Measurements from ENCODE around the gene B4GALNT4.
"Not testable (repeated sequence)": the region's sequence is repeated elsewhere in the genome, so short reads cannot be mapped to it uniquely, and the experiment has no call there.

Gene B4GALNT4

GRCh38 chr11:384511-384910 is 15.2 kb downstream of the B4GALNT4 start:
- no peak for TF ChIP-seq CTCF (IDR thresholded peaks at IDR 0.05; ENCODE audit: borderline replicate concordance, control extremely low read depth, extremely low read depth, insufficient read depth, missing control alignments)
- in situ Hi-C loops (cut with MboI; ENCODE audit: low sequenced_read_pairs, unreplicated experiment): no loop called here
- no peak for DNase-seq (ENCODE audit: low spot score)

- in situ Hi-C loops (cut with MboI; ENCODE audit: low sequenced_read_pairs, unreplicated experiment): no loop called here
- DNase-seq (ENCODE audit: low spot score): no peak
- TF ChIP-seq CTCF (IDR thresholded peaks at IDR 0.05; ENCODE audit: borderline replicate concordance, control extremely low read depth, extremely low read depth, insufficient read depth, missing control alignments): no peak
Measured at GRCh38 chr11:385594-386351, 16.5 kb downstream of the B4GALNT4 start.

- TF ChIP-seq CTCF (IDR thresholded peaks at IDR 0.05; ENCODE audit: borderline replicate concordance, control extremely low read depth, extremely low read depth, insufficient read depth, missing control alignments): no peak
- DNase-seq (ENCODE audit: low spot score): no peak
- in situ Hi-C loops (cut with MboI; ENCODE audit: low sequenced_read_pairs, unreplicated experiment): no loop called here
Measured at GRCh38 chr11:386483-386882, 17.2 kb downstream of the B4GALNT4 start.

DNA sequence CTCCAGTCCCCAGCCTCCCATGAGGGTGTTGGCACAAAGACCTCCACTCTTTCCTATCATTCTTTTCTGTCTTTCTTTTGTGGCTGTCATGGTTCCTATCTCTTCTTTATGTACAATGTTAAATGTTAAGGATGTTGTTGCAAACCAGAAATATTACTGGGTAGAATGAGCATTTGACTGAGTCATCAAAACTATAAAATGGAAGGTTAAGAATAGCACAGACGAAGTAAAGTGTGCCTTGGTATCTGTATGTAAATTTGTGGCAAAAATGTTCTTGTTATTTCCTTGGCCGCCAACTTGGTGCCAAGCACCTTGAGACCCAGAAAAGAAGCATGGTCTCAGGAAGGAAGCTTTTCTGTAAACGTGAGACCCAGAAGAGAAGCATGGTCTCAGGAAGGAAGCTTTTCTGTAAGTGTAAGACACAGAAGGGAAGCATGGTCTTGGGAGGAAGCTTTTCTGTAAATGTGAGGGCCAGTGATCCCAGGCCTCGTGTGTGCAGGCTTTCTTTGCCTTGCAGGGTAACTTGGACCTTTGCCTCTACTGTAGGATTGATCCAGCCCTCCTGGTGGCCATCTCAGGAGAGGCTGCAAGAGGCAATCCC is 18.0 kb downstream of the B4GALNT4 start:
- no peak for TF ChIP-seq CTCF (IDR thresholded peaks at IDR 0.05; ENCODE audit: borderline replicate concordance, control extremely low read depth, extremely low read depth, insufficient read depth, missing control alignments)
- in situ Hi-C loops (cut with MboI; ENCODE audit: low sequenced_read_pairs, unreplicated experiment): no loop called here
- DNase-seq (ENCODE audit: low spot score): no peak

DNA sequence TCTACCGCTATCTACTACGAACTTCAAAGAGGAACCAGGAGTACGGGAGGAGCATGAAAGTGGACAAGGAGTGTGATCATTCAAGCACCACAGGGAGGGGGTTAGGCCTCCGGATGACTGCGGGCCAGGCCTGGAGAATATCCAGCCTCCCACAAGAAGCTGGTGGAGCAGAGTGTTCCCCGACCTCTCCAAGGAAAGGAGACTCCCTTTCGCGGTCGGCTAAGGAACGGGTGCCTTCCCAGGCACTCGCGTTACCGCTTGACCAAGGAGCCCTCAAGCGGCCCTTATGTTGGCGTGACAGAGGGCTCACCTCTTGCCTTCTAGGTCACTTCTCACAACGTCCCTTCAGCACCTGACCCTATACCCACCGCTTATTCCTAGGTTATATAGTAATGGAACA is 20.1 kb downstream of the B4GALNT4 start:
- in situ Hi-C loops (cut with MboI; ENCODE audit: low sequenced_read_pairs, unreplicated experiment); DNase-seq (ENCODE audit: low spot score): not testable (repeated sequence)

GRCh38 chr11:390175-390574 is 20.9 kb downstream of the B4GALNT4 start:
- TF ChIP-seq CTCF (IDR thresholded peaks at IDR 0.05; ENCODE audit: borderline replicate concordance, control extremely low read depth, extremely low read depth, insufficient read depth, missing control alignments): no peak
- DNase-seq (ENCODE audit: low spot score): no peak
- in situ Hi-C loops (cut with MboI; ENCODE audit: low sequenced_read_pairs, unreplicated experiment): no loop called here
